Mesenteric fat pad (tissue), 1 donor: Measurements from ENCODE around the gene DNAJC15. TPM values are rescaled to one million over a fixed set of nuclear protein-coding genes. Genes with fewer than 3 reads are reported as not detected.
"Not testable (repeated sequence)": the region's sequence is repeated elsewhere in the genome, so short reads cannot be mapped to it uniquely, and the experiment has no call there.

Experiments used
- DNase-seq: peaks from one replicate; pipeline ENCODE4 v3.0.0-alpha.2; 2020; ENCODE audit warnings: low spot score
- total RNA-seq: library from RNA; stranded (reverse); fragmentation: NEBNext Ultra II Directional; extraction: Animal tissue kit (Norgen Biotek cat#: 25700); gene quantifications from one replicate; pipeline ENCODE4 v1.2.1, GENCODE V29; 2021
- donor health status: DM: yes; HTN: yes; CAD: no.

Gene DNAJC15
- total RNA-seq, 1 donor from 2014 or later: 19.5 TPM

- DNase-seq: no peak
Observed at GRCh38 chr13:43003729-43004128, 19.7 kb upstream of the DNAJC15 start.

DNA sequence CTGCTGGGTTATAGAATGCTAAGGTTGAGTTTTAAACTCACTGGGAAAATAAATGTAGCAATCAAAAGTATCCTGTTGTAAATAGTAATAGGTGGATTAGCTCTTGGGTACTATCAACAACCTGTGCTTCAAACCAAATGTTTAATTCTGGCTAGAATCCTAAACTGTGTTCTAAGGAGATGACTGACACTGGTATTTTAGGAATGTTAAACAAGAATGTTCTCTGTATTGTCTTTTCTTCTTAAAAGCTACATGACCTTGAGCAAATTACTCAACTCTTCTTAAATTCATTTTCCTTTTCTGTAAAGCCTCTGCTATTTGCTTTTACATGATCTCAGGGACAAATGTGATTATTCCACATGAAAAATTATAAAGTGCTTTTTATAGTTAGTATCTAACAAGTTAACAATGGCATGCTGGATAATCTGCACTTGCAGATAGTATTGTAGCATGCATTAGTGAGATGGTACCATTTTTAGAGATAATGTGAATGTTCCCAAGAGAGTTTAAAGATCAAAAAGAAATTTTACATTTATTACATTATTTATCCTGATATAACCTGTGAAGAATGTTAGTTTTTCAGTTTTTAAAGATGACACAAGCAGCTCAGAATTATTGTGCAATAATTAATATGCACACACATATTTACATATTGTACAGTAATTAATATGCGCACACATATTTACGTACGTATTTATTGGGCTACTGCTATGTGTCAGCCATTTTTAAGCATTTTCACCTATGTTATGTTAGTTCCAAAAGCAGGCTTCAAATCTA, 17.7 kb upstream of the DNAJC15 start:
- DNase-seq: no peak

DNA sequence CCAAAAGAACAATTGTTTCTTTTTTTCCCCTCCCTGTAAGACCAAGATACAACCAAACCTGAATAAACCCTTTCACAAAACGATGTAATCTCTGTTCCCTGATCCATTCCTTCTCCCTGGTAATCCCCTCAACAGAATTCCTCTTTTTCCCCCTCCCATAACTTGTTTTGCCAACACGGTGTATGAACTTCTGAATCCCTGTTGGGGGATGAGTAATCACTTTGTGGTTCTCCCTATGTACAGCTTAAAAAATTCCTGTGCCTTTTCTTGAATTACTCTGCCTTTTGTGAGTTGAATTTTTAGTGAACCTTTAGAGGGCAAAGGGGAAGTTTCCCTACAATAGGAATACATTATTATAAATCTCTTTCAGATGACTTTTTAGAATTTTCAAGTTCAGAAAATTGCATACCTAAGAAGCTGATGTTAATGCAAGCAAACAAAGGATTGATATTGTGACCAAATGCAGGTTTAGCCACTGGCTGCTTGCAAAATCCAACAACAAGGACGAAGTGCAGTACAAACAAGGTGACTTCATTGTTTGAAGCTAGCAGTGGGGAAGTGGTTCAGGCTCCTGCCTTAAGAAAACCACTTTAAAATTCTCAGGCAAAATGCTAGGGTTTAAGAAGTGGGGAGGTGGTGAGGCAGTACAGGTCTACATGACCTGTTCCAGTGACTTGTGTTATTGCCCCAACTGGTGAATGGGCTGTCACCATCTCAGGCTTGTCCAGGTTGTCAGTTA, 16.3 kb upstream of the DNAJC15 start:
- no peak for DNase-seq

GRCh38 chr13:43008596-43008995, 14.8 kb upstream of the DNAJC15 start:
- no peak for DNase-seq

DNA sequence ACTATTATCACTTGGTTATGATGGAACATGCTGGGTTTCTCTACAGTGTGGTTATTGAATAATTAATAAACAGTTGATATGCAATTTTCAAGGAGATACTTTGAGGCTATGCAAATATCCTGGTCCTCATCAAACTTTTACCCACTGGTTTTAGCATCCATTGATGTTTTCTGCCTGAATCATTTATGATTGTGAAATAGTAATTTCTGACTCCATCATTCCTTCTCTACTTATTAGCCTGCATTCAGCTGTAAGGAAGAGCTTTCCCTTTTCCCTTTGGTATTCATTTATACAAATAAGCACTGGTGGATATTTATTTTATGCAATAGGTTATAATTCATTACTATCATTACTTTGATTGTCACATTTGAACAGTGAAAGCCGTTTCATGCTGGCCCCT, 13.9 kb upstream of the DNAJC15 start:
- DNase-seq: no peak

DNA sequence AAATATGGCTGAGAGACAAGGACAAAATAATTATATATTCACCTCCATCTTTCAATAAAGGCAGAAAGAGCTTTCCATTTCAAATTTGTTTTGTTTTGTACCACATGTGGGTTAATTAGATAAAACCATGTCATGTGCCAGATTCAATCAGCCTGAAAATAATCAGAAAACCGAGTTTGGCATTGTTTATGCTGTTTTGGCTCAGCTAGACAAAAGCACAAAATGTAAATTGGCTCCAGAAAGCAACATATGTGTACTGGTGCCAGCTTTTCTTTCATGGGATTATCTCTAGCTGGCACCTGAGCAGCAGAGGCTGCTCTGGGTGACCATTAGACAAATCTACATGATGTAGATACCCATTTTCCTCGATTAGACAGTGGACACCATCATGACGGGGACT, 9.2 kb upstream of the DNAJC15 start:
- DNase-seq: no peak

DNA sequence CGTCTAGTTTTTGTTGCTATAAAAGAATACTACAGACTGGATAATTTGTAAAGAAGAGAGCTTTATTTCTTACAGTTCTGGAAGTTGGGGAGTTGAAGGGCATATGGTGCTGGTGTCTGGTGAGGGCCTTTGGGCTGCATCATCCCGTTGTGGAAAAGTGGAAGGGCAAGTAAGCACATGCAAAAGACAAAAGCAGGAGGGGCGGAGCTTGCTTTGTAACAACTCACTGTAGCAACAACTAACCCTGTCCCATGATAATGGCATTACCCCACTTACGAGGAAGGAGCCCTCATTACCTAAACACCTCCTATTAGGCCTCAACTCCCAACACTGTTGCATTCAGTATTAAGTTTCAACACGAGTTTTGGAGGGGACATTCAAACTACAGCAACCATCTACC, 7.2 kb upstream of the DNAJC15 start:
- DNase-seq: no peak

DNA sequence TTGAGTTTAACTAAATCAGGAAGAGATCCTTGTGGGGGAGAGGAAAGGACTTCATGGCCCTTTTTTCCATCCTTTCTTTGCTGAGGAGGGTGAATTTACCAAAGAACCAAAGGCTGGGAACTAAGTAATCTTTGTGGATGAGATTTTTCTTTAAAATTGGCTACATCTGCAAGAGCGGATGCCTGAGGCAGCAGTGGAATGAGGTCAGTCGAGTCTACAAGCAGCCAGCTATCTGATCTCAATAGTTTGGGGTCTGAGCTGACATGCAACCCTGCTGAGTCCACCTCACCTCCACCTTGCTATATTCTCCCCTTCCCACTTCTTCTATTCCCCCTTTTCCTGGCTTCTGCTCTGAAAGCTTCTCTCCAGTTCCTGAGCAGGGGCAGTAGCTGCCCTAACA, 3.6 kb upstream of the DNAJC15 start:
- no peak for DNase-seq

DNA sequence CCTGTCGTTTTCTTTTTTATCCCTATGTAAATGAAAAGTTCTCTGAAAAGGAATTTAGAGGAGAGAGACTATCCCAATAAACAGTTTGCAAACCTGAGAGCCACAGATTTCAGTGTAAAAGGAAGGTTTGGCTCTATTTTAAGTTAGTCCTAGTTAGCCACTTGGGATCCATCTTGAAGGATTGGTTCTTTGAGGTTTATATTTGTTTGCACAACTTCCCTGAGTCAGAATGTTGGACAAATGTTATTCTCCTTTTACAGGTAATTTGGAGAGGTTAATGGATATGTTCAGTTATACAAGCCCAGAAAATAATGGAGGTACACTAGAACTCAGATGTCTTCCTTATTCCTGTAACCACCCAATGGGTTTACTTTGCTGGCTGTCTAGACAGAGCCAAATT, 2.6 kb upstream of the DNAJC15 start:
- no peak for DNase-seq

DNA sequence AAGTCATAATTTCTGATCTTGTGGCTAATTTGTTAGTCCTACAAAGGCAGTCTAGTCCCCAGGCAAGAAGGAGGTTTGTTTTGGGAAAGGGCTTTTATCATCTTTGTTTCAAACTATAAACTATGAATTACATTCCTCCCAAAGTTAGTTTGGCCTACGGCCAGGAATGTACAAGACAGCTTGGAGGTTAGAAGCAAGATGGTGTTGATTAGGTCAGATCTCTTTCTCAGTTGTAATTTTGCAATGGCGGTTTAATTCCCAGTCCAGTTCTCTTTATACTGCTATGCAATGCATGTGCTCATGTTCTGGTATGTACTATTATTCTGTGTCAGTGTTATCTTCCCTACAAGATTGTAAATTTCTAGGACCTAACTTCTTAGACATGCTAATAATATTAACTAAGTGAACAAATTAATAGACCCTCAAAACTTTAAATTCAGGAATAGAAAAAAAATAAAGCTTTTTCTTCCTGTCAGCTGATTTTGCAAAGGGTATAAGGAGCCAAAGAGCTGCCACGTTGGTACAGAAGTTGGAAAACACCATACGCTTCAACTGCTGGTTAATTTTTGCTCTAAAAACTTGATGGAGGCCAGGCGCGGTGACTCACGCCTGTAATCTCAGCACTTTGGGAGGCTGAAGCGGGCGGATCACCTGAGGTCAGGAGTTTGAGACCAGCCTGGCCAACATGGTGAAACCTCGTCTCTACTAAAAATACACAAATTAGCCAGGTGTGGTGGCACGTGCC, 1.3 kb upstream of the DNAJC15 start:
- DNase-seq: no peak

- no peak for DNase-seq
Observed at GRCh38 chr13:43022934-43023288, 475 bp upstream of the DNAJC15 start.

DNA sequence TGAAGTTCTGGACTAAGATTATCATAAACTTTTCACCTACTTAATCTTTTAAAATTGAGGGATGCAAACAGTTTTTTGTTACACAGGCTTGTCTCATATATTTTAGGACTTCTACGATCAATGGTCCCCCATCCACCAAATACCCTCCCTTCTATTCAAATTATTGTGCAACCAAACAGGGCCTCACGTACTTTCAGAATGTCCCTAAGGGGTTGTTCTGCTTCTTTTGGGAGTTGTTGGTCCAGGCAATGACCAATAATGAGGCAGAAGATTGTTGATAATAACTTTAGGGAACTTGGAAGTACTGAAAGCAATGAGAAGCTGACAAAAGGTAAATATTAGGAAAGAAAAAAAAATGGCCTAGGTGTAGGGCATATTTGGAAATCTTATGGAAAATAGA, 2.9 kb downstream of the DNAJC15 start:
- DNase-seq: no peak

GRCh38 chr13:43030548-43030947, 7.2 kb downstream of the DNAJC15 start:
- DNase-seq: no peak

DNA sequence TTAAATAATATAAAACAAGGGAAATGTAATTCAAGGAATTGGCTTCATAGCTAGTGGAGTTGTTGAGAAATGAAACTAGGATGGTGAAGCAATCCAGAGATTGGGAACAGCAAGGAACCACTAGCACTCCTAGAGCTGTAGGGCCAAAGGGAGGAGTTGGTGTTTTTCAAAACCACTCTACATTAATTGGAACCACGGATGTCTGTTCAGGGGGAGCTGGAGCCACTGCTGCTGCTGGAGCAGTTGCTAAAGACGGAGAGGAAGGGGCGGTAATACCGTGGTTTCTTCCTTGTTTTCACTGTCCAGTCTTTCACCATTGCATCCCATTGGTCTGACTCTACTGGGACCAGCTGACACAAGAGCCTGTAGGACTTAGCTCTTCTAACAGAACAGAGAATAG, 8.5 kb downstream of the DNAJC15 start:
- no peak for DNase-seq

GRCh38 chr13:43033038-43033437, 9.7 kb downstream of the DNAJC15 start:
- DNase-seq: no peak

GRCh38 chr13:43036351-43037250, 13.2 kb downstream of the DNAJC15 start:
- no peak for DNase-seq

DNA sequence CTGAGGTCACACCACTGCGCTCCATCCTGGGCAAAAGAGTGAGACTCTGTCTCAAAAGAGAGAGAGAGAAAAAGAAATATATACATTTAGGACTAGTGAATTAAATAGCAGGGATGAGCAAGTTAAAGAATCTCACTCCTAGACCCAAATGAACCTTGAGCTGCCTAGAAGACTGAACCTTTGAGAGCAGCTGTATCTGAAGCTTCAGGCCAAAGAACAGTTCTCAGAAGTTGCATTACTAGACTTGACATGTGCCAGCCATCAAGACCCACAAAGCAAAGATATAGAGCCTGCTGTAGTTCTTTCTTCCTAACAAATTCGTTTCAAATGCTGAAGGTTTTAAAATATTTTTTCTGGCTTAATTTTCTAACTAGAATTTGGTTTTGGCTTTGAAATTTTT, 16.6 kb downstream of the DNAJC15 start:
- no peak for DNase-seq

DNA sequence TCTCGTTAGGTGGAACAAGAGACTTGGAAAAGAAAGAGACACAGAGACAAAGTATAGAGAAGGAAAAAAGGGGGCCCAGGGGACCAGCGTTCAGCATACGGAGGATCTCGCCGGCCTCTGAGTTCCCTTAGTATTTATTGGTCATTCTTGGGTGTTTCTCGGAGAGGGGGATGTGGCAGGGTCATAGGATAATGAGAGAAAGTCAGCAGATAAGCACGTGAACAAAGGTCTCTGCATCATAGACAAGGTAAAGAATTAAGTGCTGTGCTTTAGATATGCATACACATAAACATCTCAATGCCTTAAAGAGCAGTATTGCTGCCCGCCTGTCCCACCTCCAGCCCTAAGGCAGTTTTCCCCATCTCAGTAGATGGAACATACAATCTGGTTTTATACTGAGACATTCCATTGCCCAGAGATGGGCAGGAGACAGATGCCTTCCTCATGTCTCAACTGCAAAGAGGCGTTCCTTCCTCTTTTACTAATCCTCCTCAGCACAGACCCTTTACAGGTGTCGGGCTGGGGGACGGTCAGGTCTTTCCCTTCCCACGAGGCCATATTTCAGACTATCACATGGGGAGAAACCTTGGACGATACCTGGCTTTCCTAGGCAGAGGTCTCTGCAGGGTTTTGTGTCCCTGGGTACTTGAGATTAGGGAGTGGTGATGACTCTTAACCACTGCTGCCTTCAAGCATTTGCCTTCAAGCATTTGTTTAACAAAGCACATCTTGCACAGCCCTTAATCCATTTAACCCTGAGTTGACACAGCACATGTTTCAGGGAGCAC, 17.4 kb downstream of the DNAJC15 start:
- not testable (repeated sequence) for DNase-seq

DNA sequence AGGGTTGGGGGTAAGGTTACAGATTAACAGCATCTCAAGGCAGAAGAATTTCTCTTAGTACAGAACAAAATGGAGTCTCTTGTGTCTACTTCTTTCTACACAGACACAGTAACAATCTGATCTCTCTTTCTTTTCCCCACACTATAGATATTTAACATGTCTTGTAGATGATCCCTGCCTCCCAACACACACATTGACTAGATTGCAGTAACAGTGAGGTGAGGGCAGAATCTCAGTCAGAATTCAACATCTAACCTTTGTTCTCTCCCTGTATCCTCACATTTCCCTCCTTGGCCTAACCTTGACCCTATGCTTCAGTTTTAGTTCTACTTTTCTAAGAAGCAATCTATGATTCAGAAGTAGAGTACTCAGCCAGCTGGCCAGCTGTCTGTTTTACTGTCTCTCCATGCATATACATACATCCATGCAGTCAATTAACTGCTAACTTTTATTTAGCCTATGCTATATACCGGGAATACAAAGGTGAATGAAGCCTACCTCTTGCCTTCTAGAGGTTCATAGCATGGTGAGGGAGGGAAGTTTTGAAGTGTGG, 18.1 kb downstream of the DNAJC15 start:
- DNase-seq: no peak

DNA sequence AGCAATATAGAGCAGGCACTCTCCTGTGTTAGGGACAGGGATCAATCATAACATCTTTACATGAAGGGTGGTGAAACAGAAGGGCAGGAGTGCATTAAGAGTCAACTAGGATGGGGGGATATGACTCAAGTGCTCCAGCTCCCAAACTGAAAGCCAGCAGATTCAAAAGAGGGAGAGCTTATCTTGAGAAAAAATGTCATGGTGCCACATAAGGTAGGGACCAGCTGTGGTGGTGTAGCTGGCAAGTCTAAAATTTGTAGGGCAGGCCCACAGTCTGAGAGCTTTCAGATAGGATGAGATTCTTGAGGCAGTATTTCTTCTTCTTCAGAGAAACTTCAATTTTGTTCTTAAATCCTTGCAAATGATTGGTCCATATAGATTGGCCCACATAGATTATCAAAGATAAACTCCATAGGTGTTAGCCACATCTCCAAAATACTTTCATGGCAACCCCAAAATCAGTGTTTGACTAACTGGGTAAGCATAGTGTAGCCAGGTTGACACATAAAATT, 19.1 kb downstream of the DNAJC15 start:
- DNase-seq: no peak
